HG03457 (cell line): Measurements from ENCODE around the gene SPINK5.

Source experiments
- ATAC-seq: cut with Tn5 transposase; IDR thresholded peaks from one replicate; pipeline ENCODE4 v1.9.1; 2021; ENCODE audit warnings: moderate number of reproducible peaks; ENCODE audit not compliant: unreplicated experiment

SPINK5 gene

GRCh38 chr5:148176480-148176879, 112.7 kb downstream of the SPINK5 start:
- ATAC-seq, result no peak

GRCh38 chr5:148177207-148177606, 113.4 kb downstream of the SPINK5 start:
- ATAC-seq, result no peak

GRCh38 chr5:148179234-148179824, 115.5 kb downstream of the SPINK5 start:
- ATAC-seq, result no peak

- ATAC-seq, result peak; percentile 88
These were observed 122.6 kb downstream of the SPINK5 start for GRCh38 chr5:148186248-148187003.
